ENCODE results near the gene HES5.

DNA sequence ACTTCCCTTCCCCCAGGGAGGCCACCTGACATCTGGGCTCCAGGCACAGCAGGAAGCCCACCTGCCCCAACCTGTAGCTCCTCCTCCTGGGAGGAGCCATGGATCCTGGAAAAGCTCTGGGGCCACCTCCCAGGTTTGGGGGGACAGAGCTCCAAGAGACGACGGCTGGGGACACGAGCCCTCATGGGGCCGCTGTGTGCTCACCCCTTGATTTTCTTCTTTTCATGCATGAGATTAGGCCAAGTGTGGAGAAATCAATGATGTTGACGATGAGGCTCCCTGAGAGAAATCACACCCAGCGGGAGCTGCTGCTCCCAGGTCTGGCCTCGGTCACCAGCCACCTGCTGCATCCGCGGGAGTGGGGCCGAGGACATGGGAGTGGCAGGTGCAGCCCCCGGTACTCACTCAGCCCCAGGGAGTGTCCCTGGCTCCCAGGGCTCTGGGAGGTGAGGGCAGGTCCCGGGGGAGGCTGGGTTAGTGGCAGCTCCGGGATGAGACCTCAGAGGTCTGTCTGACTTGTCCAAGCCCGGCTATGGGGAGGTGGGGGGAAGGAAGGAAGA, 34.8 kb upstream of the HES5 start:
- no peak for TF ChIP-seq POLR2AphosphoS5 (IDR thresholded peaks at IDR 0.05; ENCODE audit: insufficient read depth, low read depth, low read length)
- no peak for TF ChIP-seq FOS (IDR thresholded peaks at IDR 0.05; ENCODE audit: borderline replicate concordance, insufficient read depth, low read length)
- no peak for TF ChIP-seq EZH2 (IDR thresholded peaks at IDR 0.05; ENCODE audit: borderline replicate concordance, low read depth, low read length, severe bottlenecking)
- TF ChIP-seq, protein P1, sequence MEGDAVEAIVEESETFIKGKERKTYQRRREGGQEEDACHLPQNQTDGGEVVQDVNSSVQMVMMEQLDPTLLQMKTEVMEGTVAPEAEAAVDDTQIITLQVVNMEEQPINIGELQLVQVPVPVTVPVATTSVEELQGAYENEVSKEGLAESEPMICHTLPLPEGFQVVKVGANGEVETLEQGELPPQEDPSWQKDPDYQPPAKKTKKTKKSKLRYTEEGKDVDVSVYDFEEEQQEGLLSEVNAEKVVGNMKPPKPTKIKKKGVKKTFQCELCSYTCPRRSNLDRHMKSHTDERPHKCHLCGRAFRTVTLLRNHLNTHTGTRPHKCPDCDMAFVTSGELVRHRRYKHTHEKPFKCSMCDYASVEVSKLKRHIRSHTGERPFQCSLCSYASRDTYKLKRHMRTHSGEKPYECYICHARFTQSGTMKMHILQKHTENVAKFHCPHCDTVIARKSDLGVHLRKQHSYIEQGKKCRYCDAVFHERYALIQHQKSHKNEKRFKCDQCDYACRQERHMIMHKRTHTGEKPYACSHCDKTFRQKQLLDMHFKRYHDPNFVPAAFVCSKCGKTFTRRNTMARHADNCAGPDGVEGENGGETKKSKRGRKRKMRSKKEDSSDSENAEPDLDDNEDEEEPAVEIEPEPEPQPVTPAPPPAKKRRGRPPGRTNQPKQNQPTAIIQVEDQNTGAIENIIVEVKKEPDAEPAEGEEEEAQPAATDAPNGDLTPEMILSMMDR (IDR thresholded peaks at IDR 0.05; ENCODE audit: extremely low read depth in 1 of 2, insufficient read depth in 1 of 2, low read depth in 1 of 2, low read length in 2 of 2), result no peak

All from endothelial cell of umbilical vein (primary cell).